OCI-M2 (cell line): ENCODE results near the gene UBN1.

Source experiments
- DNase-seq: peaks from one replicate; lab custom pipeline; 2025; ENCODE audit not compliant: unreplicated experiment; lab: John Stamatoyannopoulos, UW

The UBN1 gene, protein sequence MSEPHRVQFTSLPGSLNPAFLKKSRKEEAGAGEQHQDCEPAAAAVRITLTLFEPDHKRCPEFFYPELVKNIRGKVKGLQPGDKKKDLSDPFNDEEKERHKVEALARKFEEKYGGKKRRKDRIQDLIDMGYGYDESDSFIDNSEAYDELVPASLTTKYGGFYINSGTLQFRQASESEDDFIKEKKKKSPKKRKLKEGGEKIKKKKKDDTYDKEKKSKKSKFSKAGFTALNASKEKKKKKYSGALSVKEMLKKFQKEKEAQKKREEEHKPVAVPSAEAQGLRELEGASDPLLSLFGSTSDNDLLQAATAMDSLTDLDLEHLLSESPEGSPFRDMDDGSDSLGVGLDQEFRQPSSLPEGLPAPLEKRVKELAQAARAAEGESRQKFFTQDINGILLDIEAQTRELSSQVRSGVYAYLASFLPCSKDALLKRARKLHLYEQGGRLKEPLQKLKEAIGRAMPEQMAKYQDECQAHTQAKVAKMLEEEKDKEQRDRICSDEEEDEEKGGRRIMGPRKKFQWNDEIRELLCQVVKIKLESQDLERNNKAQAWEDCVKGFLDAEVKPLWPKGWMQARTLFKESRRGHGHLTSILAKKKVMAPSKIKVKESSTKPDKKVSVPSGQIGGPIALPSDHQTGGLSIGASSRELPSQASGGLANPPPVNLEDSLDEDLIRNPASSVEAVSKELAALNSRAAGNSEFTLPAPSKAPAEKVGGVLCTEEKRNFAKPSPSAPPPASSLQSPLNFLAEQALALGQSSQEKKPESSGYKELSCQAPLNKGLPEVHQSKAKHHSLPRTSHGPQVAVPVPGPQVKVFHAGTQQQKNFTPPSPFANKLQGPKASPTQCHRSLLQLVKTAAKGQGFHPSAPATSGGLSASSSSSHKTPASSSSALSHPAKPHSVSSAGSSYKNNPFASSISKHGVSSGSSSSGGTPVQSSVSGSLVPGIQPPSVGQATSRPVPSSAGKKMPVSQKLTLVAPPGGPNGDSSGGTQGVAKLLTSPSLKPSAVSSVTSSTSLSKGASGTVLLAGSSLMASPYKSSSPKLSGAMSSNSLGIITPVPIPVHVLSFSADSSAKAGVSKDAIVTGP (N-terminal part only)

DNA sequence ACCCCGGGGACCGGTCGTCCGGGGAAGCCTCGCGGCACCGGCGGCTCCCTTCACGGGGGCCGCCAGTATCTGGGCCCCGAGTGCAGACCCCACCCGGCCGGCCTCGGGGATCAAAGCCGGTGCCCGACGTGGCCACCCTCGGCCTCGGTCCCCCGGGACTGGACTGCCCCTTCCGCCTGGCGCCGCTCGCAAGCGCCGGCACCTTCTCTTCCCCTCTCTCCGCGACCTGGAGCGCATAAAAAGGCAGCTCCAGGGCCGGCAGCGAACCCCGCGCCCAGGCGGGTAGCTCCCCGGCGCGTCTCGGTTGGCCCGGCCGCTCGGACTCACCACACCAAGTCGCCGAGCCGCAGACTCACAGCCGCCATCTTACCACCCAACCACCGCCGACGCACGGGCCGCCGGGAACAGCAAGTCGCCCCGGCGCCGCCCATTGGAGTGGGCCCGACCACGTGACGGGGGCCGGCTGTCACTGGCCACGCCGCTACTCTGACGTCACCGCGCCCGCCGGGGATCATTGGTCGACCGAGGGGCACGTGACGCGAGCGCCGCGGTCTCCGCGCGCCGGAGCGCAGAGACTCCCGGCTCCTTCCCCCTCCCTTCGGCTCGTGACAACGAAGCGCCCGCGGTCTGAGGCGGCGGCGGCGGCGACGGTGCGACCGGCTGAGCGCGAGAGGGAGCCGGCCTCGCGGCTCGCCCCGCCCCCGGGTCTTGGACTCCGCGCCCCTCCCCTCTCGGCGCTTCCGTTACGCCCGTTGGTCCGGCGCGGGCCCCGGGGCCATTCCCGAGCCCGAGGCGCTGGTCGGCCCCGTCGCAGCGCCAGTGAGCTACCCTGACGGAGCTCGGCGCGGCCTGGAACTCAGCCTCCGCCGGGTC lies at the start of gene UBN1, which contains the start of gene GLYR1:
UBN1 (plus strand) TSS at position 581 of the 873 bp plus-strand sequence. CDS start 5,437 bp downstream, outside the sequence.
GLYR1 (minus strand) TSS at position 388 of the 873 bp plus-strand sequence; CDS start at position 365, 23 bp downstream.
- DNase-seq, result peak; percentile 72

DNA sequence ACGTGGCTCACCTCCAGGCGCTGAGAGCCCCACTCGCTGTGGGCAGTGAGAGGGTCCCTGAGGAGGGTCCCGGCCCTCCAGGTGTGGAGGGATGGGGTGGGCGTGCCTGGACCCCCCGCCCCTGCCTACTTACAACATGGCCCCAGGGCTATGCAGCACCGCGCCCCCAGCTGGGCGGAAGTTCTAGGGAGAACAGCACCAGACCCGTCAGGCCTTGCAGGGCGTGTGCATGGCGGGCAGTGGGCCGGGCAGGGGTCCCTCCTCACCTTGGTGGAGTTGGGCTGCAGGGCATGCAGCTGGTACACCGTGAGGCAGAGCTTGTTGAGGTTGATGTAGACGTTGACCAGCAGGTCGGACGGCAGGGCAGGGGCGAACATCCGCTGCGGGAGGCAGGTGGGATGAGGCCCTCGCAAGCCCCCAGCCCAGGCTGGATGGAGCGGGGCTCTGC lies 49.5 kb upstream of the UBN1 start:
- DNase-seq, result no peak

DNA sequence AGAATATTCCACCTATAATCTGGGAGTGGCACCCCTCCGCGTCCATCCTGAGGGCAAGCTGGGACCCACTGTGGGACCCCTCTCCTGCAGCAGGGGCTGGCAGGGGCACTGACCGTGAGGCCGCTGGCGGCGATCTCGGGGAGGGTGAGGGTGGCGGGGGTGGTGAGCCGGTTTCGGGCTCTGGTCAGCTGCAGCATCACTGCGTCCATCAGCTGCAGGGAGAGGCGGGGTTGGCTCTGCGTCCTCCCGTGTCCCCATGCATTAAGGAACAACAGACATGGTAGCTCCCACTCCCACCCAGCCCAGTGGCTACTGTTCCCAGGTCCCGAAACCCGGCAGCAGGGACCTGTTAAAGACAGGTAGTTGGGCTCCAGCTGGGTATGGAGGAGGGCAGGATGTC lies 48.8 kb upstream of the UBN1 start:
- no peak for DNase-seq

DNA sequence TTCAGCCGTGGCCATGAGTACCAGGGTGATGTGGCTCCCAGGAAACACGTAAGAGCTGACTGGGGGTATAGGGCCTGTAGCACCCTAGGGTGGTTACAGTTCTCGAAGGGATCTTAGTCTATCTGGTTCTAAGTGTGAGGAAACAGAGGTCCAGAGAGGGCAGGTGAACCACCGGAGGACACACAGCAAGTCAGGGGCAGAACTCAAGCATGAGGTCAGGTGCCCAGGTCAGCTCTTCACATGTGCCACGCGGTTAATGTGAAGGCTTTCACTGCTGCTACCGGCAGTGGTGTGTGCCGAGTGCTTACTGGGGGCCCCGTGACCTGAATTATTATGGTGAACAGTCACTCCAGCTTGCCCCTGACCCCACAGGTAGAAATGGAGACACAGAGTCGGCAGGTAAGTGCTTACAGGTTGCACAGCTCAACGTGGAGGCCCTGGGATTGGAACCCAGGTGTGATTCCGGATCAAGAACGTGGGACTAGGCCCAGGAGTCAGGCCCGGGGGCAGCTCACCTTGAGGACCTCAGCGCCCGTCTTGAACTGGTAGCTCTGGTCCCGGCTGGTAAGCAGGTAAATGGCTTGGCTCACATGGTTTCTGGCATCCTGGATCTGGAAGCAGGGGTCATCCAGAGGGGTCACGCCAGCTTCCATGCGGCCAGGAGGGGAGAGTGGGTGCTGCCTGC lies 48.0 kb upstream of the UBN1 start:
- DNase-seq, result no peak

DNA sequence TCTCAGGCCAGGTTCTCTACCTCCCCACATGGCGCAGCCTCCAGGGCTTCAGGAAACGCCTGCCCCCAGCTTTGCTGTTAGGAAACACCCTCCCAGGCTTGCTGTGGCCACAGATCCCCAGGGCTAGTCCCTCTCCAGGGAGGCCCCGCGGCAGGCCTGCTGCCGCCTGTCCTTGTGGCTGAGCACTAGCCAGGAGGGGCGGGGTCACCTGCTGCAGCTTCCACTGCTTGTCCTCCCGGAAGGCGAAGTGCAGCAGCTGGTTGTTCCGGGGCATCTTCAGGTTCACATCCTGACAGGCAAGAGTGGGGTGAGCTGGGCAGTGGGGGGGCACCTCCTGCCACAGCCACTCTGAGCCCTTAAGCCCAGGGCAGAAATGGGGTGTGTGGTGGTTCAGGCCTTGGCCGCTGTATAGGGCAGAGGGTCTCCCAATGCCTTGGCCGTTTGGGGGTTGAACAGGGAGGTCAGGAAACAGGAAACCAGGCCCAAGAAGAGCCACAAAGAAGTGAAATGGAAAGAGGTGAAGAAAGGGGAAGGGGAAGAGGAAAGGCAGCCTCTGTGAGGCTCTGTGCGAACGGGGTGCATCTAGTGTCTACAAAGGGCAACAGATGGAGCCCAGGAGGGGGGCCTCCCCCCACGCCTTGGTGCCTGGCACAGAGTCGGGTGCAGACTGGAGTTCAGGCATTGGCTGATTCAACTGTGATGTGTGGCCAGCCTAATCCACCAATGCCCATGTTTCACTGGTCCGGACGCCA lies 46.8 kb upstream of the UBN1 start:
- DNase-seq, result no peak

DNA sequence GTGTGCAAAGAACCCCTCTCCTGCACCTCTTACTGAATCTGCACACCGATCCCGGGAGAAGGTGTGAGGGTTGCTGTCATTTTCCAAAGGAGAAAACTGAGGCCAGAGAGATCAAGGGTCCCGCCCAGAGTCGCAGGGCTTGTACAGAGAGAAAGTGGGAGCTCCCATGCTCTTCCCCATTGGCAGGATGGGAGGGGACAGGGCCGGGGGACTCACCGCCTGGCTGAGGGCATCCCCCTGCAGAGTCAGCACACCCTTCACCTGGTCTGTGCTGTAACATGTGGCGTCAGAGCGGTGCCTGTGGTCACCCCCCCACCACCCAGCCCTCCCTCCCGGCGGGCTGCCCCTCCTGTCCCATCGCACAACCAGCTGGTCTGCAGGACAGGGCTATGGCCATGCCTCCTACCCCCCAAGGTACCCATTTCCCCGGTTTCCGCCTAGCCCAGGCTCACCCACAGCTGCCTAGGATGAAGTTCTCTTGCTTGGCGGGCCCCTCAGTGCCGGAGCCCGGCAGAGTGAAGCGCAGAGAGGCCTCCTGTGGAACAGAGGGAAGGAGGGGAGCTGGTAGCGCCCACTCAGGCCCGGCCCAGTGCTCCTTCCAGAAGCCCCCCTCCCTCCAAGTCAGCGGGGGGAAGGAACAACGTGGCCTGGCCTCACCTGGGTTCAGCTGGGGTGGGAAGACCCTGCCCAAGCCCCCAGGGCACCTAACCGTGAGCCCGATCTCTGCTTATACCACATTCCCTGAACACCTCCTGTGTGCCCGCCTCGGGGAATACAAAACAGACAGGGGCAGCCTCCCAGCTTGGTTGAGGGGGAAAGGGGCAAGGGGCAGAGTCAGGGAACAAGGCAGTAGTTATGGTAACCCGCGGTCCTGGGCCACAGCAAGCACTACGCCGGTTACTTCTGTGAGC lies 46.0 kb upstream of the UBN1 start:
- no peak for DNase-seq

DNA sequence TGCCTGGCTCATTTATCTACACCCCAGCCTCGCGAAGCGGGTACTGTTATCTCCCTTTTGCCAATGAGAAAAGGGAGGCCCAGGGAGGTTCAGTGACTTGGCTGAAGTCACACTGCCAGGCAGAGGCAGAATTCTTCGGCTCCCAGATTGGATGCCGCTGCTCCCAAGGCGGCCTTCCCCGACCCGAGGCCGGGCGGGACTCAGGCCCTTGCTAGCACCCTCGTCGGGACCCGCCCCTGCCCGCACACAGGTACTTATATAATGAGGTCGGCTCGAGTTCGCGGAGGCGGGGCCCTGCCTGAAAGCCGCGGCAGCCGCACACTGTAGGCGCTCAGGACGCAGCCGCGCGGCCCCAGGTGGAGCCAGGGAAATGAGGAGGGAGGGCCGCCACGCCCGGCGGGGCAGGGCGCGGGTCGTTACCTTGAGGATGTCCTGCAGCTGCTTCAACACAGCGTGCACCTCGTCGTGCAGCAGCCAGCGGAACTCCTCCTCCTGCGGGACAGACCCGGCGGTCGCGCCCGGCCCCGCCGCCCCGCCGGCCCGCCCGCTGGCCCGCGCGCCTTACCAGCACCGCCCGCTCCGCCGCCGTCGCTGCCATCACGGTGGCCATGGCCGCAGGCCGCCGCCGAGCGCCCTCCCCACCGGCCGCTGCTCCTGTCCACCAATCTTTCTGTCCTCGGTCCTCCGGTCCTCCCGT lies 45.2 kb upstream of the UBN1 start, which contains the start of gene ROGDI:
ROGDI (minus strand) TSS at position 672 of the 697 bp plus-strand sequence; CDS start at position 610, 62 bp downstream.
- DNase-seq, result no peak

DNA sequence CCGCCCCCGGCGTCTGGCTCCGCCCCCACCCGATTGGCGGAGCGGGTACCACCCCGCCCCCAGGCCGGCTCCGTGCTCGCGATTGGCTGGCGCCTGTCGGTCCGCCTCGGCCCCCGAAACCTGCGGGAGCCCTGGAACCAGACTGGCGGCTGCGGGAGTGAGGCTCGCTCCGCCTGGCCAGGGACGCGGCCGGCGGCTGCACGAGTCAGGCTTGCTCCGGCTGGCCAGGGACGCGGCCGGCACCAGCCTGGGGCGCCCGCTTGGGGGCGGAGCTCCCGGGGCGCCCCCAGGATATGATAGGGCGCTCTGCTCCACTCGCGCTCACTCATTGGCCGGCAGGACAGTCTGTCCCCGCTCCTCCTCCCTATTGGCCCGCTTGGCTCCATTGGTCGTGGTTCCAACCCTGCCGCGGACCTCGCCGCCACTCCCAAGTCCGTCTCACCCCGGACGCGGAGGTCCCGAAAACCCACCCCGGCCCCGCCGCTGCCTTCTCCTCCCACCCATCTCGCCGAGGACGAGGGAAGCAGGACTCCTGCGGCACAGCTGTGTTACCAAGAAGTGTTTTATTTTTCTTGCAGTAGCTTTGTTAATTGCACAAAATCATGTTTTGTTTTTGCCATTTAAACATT lies 44.5 kb upstream of the UBN1 start:
- peak; percentile 49 for DNase-seq

DNA sequence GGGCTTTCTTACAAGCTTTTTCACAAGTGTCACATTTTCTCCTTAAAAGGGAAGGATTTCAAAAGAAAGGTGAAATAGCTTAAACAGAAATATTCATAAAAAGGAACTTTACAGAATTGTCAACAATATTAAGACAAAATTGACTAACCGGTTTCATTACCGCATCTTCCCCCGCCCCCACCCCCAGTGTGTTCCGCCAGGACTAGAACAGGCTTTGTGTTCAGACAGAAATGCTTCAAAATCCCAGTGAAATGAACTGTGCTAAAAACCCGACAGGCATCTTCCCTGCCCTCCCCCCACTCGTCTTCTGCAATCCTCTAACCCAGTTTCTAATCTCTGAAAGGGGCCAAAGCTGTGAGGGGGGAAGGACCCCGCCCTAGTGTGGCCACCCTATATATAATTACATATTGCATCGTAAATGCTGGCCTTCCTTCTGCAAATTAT lies 43.9 kb upstream of the UBN1 start:
- DNase-seq, result no peak

DNA sequence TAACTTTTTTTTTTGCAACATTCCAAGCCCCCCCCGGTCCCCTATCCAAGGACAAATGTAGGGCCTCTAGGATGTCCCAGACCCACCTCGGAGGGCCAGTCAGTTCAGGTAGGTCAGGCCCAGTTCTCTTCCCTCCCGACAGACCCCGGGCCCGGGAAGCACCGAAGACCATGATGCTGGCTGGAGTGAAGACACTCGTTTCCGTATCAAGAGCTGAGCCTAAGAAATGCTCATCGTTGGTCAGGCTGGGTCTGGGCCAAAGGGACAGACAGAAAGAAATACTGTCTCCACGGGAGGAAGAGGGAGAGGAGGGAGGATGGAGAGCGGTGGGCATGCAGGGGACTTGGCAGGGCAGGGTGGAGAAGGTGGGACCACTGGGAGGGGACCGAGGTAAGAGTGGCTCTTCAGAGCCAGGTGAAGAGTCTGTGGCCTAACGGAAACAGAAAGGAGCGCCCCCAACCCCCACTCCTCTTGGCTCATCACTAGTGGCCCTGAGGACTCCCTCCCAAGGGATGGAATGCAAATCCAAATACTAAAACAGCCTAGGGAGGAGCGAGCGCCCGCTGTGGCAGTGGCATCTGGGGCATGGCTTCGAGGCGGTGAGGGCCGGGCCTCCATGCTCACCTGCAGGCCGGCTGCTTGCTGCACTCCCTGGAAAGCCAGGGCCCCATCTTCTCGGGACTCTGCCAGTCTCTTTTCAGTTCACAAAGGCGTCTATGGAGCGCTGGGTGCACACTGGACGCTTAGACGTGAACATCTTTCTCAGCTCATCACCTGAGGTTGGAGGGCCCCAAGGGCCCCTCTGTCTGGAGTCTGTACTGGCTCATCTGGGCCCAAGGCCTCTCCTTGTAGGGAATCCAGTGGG lies 43.2 kb upstream of the UBN1 start:
- no peak for DNase-seq

DNA sequence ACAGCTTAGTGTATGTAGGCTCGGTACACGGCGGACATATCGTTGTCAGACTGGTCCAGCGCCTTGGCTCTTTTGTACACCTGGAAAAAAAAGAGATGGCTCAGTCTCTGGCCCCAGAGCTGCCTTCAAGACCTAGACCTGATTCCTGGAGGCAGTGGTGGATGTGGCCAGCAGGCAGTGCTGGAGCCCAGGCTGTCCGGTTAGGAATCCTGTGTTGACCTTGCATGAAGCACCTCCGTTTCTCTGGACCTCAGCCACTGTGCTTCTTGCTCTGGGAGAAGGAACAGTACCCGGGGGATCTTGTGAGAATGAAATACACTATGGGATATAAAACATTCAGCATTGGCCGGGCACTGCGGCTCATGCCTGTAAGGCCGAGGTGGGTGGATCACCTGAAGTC lies 42.0 kb upstream of the UBN1 start:
- DNase-seq, result no peak

DNA sequence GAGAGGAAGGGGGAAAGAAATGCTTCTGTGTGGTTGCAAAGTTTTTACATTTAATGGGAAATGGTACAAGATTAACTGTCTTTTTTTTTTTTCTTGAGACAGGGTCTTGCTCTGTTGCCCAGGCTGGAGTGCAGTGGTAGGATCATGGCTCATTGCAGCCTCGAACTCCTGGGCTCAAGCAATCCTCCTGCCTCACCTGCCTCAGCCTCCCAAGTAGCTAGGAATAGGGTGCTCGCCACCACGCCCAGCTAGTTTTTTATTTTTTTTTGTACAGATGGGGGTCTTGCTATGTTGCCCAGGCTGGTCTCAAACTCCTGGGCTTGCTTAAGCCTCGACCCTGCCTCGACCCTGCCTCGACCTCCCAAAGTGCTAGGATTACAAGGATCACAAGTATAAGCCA lies 41.0 kb upstream of the UBN1 start:
- no peak for DNase-seq

DNA sequence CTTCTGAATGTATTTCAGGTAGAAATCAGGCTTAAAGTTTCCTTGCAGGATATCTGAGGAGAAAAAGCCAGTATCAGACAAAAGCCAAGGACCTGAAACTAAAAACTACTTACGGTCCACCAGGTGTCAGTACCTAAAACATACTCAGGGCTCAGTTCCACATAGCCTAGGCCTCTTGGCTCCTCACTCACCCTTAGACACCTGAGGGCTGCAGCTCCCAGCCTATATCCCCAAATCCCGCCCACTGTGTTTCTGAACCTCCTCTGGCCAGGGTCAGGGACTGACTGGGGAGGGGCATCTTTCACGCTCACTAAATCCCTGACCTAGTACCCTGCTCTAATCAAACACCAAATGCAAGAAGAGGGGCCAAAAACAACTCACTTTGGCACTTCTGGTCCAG lies 36.0 kb upstream of the UBN1 start:
- no peak for DNase-seq

DNA sequence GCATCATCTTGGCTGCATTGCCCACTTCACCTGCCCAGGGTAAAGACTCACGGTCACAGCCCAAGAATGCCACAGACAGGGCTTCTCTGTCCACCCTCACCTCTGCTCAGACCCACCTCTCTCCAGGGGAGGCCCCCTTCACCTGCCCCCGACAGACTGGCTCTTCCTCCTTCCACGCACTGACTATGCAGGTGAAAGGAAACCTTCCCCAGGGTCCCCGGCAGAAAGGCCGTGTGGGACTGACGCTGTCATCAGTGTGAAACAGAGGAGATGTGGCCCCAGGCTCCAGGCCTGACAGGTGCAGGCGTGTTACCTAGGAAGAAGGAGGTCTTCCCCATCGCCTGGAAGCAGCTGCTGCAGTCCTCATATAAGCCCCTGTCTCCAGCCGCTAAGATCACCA lies 35.5 kb upstream of the UBN1 start:
- DNase-seq, result no peak

DNA sequence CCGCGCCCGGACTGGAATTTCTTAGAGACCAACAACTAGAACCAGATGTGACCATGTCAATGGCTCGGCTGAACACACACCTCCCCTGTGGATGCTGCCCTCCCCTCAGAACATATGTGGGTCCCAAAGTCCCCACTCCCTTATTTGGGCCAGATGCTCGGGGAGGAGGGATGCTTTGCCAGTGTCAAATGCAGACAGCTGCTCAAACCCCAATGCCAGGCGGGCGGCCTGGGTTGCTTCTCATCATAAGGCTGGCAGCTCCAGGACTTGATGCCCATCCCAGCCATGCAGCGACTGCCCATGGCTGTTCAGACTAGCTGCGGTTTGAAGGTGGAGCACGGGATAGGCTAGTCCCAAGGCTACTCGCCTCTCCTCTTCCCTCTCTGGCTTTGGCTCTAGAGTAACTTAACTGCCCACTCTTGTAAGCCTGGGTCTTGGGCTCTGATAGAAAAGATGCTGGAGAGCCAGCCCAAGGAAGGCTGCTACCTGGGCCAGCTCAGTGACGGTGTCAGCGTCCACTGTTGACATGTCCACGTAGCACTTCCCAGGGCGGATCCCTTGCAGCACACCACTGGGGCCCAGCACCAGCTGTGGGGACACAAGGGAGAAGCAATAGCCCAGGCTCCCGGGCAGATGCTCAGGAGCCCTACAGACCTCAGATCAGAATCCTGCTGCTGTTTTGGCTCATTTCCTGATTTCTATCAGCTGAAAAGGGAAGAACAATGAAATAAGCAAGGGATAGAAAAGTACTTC lies 33.9 kb upstream of the UBN1 start:
- no peak for DNase-seq
